Heart left ventricle (tissue), 13 donors: ENCODE data around the gene C2.

ENCODE experiments used
- POLR2A ChIP-seq, 2 donors: fragments of 450-650 bp; IDR thresholded peaks; one replicate each; pipeline ENCODE4 v1.6.1; 2017; ENCODE audit warnings: antibody characterized with exemption in 2 of 2, mild to moderate bottlenecking in 2 of 2, moderate library complexity in 2 of 2
- TF ChIP-seq, protein P1 (sequence below), 12 donors: fragments of 200-600 bp; sonication (generic) in 4 of 12; IDR thresholded peaks; one replicate each; pipeline versions ENCODE4 v1.5.0 to v1.8.0; 2018 to 2022; ENCODE audit warnings: antibody characterized with exemption in 12 of 12, mild to moderate bottlenecking in 5 of 12
- donor health status: ischemic (EF 13 %, LVEDD 7.1; RV severe dilation, severe dysfunction).
- donor health status: DM: no; HTN: yes; CAD: no.
- donor health status: DM: no; HTN: no; CAD: no.
- donor health status: ischemic (EF 25% LVEDD 6.9; RV normal size, moderate dysfunction).
- donor health status: ischemic (EF 25% LVEDD 5.7; RV mildly dilated, moderate dysfunction).
- donor health status: ischemic (EF 35%, LVEDD 5.7; RV mildly dilated, moderate dysfunction).
- donor health status: nonischemic (EF 11% LVEDD 7.7; RV severe dilation, severe dysfunction).
- donor health status: DM: yes; HTN: yes; CAD: no.
- donor health status: PGD.
- donor health status: ischemic (EF 29% LVEDD 5.4; RV normal size, mild dysfunction).
- donor health status: nonischemic (EF 23%, LVEDD 6.1; RV moderate dilation, normal function).

DNA sequence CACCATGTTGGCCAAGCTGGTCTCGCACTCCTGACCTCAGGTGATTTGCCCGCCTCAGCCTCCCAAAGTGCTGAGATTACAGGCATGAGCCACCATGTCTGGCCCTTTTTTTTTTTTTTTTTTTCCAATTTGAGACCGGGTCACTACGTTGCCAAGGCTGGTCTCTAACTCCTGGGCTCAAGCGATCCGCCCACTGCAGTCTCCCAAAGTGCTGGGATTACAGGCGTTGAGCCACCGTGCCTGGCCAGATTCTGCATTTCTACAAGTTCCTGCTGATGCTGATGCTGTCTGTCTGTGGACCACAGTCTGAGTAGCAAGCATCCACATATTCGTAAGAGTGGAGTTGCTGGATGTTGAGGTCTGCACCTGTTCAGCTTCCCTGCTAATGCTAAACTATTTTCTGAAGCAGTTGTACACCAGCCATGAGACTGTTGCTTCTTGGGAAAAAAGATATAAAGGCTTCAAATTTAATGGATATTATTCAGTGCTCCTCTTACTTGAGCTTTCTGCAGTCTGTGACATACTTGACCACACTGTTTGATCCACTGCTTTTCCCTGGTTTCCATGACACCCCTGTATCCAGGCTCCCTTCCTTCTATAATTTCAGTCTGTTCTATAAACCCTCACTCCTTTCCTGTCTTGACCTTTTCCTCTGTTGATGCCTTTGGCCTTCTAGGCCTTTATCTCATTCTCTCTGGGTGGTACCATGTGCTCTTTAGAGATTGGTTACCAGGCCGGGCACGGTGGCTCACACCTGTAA lies 15.5 kb upstream of the C2 start:
- TF ChIP-seq, protein P1, sequence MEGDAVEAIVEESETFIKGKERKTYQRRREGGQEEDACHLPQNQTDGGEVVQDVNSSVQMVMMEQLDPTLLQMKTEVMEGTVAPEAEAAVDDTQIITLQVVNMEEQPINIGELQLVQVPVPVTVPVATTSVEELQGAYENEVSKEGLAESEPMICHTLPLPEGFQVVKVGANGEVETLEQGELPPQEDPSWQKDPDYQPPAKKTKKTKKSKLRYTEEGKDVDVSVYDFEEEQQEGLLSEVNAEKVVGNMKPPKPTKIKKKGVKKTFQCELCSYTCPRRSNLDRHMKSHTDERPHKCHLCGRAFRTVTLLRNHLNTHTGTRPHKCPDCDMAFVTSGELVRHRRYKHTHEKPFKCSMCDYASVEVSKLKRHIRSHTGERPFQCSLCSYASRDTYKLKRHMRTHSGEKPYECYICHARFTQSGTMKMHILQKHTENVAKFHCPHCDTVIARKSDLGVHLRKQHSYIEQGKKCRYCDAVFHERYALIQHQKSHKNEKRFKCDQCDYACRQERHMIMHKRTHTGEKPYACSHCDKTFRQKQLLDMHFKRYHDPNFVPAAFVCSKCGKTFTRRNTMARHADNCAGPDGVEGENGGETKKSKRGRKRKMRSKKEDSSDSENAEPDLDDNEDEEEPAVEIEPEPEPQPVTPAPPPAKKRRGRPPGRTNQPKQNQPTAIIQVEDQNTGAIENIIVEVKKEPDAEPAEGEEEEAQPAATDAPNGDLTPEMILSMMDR (IDR thresholded peaks at IDR 0.05), result no peak
- TF ChIP-seq POLR2A (IDR thresholded peaks at IDR 0.05), result no peak
